ENCODE data around the gene TRIM25.

Gene TRIM25

GRCh38 chr17:56867948-56868376, 45.9 kb downstream of the TRIM25 start:
- H3K4me3 ChIP-seq (ENCODE audit: insufficient read depth, low read length, poor library complexity, severe bottlenecking) = no peak overlapping the region
- no peaks in the 10 kb centered on the region for H3K79me2 ChIP-seq (ENCODE audit: insufficient read depth, low read length)
- H3F3A ChIP-seq (ENCODE audit: insufficient read depth) = peaks cover 5% of the 10 kb centered on the region; the same call in 1 of the 2 replicates
- H3K9me3 ChIP-seq (ENCODE audit: insufficient read depth, low read length) = no peaks in the 10 kb centered on the region
- H3K27ac ChIP-seq (ENCODE audit: low read depth, low read length) = no peak overlapping the region
- peaks cover 6% of the 10 kb centered on the region; the same call in 1 of the 2 replicates for H3K36me3 ChIP-seq (ENCODE audit: low read length)
- H3K9me2 ChIP-seq (replicated peaks; ENCODE audit: insufficient read depth, low read length) = no peaks in the 10 kb centered on the region
- H3K27me3 ChIP-seq (ENCODE audit: low read length) = no peaks in the 10 kb centered on the region
- no peak overlapping the region for H3K9ac ChIP-seq (ENCODE audit: low read length)
- H4K20me1 ChIP-seq (ENCODE audit: low read depth, low read length) = no peaks in the 10 kb centered on the region
- TF ChIP-seq EZH2phosphoT487 (conservative IDR thresholded peaks at IDR 0.05; ENCODE audit: low read length) (no peak), CTCF (IDR thresholded peaks at IDR 0.05; ENCODE audit: insufficient read depth, low read length, poor library complexity, severe bottlenecking) (no peak)
- no peak overlapping the region for H2AFZ ChIP-seq (ENCODE audit: low read depth, low read length, severe bottlenecking)
- H3K4me2 ChIP-seq (ENCODE audit: low read depth, low read length, poor library complexity, severe bottlenecking) = no peak overlapping the region

- Histone ChIP-seq H3K27me3 (ENCODE audit: low read length) (no peaks in the 10 kb centered on the region), H3K79me2 (ENCODE audit: insufficient read depth, low read length) (no peaks in the 10 kb centered on the region), H3K27ac (ENCODE audit: low read depth, low read length) (no peak overlapping the region), H3K36me3 (ENCODE audit: low read length) (peaks cover 7% of the 10 kb centered on the region; the same call in 1 of the 2 replicates), H2AFZ (ENCODE audit: low read depth, low read length, severe bottlenecking) (no peak overlapping the region), H3F3A (ENCODE audit: insufficient read depth) (peaks cover 5% of the 10 kb centered on the region; the same call in 1 of the 2 replicates), H3K9me3 (ENCODE audit: insufficient read depth, low read length) (no peaks in the 10 kb centered on the region), H4K20me1 (ENCODE audit: low read depth, low read length) (no peaks in the 10 kb centered on the region), H3K4me2 (ENCODE audit: low read depth, low read length, poor library complexity, severe bottlenecking) (no peak overlapping the region), H3K9me2 (replicated peaks; ENCODE audit: insufficient read depth, low read length) (no peaks in the 10 kb centered on the region), H3K9ac (ENCODE audit: low read length) (no peak overlapping the region), H3K4me3 (ENCODE audit: insufficient read depth, low read length, poor library complexity, severe bottlenecking) (no peak overlapping the region)
- TF ChIP-seq CTCF (IDR thresholded peaks at IDR 0.05; ENCODE audit: insufficient read depth, low read length, poor library complexity, severe bottlenecking) = no peak
- no peak for TF ChIP-seq EZH2phosphoT487 (conservative IDR thresholded peaks at IDR 0.05; ENCODE audit: low read length)
Observed at GRCh38 chr17:56866496-56866895, 47.4 kb downstream of the TRIM25 start.

GRCh38 chr17:56866076-56866475, 47.8 kb downstream of the TRIM25 start:
- no peak overlapping the region for H3K9ac ChIP-seq (ENCODE audit: low read length)
- H3K27ac ChIP-seq (ENCODE audit: low read depth, low read length) = no peak overlapping the region
- H4K20me1 ChIP-seq (ENCODE audit: low read depth, low read length) = no peaks in the 10 kb centered on the region
- peaks cover 7% of the 10 kb centered on the region; the same call in 1 of the 2 replicates for H3K36me3 ChIP-seq (ENCODE audit: low read length)
- no peak overlapping the region for H2AFZ ChIP-seq (ENCODE audit: low read depth, low read length, severe bottlenecking)
- H3K4me2 ChIP-seq (ENCODE audit: low read depth, low read length, poor library complexity, severe bottlenecking) = no peak overlapping the region
- H3K9me2 ChIP-seq (replicated peaks; ENCODE audit: insufficient read depth, low read length) = no peaks in the 10 kb centered on the region
- no peak overlapping the region for H3K4me3 ChIP-seq (ENCODE audit: insufficient read depth, low read length, poor library complexity, severe bottlenecking)
- H3K79me2 ChIP-seq (ENCODE audit: insufficient read depth, low read length) = no peaks in the 10 kb centered on the region
- no peaks in the 10 kb centered on the region for H3K27me3 ChIP-seq (ENCODE audit: low read length)
- no peaks in the 10 kb centered on the region for H3K9me3 ChIP-seq (ENCODE audit: insufficient read depth, low read length)
- TF ChIP-seq CTCF (IDR thresholded peaks at IDR 0.05; ENCODE audit: insufficient read depth, low read length, poor library complexity, severe bottlenecking) (no peak), EZH2phosphoT487 (conservative IDR thresholded peaks at IDR 0.05; ENCODE audit: low read length) (no peak)
- peaks cover 5% of the 10 kb centered on the region; the same call in 1 of the 2 replicates for H3F3A ChIP-seq (ENCODE audit: insufficient read depth)
